ENCODE results near the gene THSD7A.

The THSD7A gene

GRCh38 chr7:11335947-11336346, 496.1 kb downstream of the THSD7A start:
- DNase-seq (ENCODE audit: low read depth), result no peak
- no peak for TF ChIP-seq CTCF (conservative IDR thresholded peaks at IDR 0.05; ENCODE audit: control insufficient read depth, insufficient read depth, low read depth, low read length)

GRCh38 chr7:11332865-11333228, 499.2 kb downstream of the THSD7A start:
- no peak overlapping the region for H3K4me3 ChIP-seq (ENCODE audit: control insufficient read depth, low read depth, low read length)
- no peak for DNase-seq (ENCODE audit: low read depth)
- no peak for TF ChIP-seq CTCF (conservative IDR thresholded peaks at IDR 0.05; ENCODE audit: control insufficient read depth, insufficient read depth, low read depth, low read length)

More at GRCh38 chr7:11335947-11336346, 496.1 kb downstream of the THSD7A start:
- H3K4me3 ChIP-seq (ENCODE audit: control insufficient read depth, low read depth, low read length), result no peak overlapping the region

- no peak for TF ChIP-seq CTCF (conservative IDR thresholded peaks at IDR 0.05; ENCODE audit: control insufficient read depth, insufficient read depth, low read depth, low read length)
- H3K4me3 ChIP-seq (ENCODE audit: control insufficient read depth, low read depth, low read length), result no peak overlapping the region
- DNase-seq (ENCODE audit: low read depth), result no peak
Observed at GRCh38 chr7:11332186-11332864, 499.7 kb downstream of the THSD7A start.

- DNase-seq (ENCODE audit: low read depth), result no peak
- no peak for TF ChIP-seq CTCF (conservative IDR thresholded peaks at IDR 0.05; ENCODE audit: control insufficient read depth, insufficient read depth, low read depth, low read length)
Observed at GRCh38 chr7:11331128-11332102, 500.6 kb downstream of the THSD7A start.

GRCh38 chr7:11330717-11331116, 501.3 kb downstream of the THSD7A start:
- no peak for DNase-seq (ENCODE audit: low read depth)
- no peak overlapping the region for H3K4me3 ChIP-seq (ENCODE audit: control insufficient read depth, low read depth, low read length)
- TF ChIP-seq CTCF (conservative IDR thresholded peaks at IDR 0.05; ENCODE audit: control insufficient read depth, insufficient read depth, low read depth, low read length), result no peak

More at GRCh38 chr7:11331128-11332102, 500.6 kb downstream of the THSD7A start:
- no peak overlapping the region for H3K4me3 ChIP-seq (ENCODE audit: control insufficient read depth, low read depth, low read length)

GRCh38 chr7:11330208-11330607, 501.8 kb downstream of the THSD7A start:
- no peak for DNase-seq (ENCODE audit: low read depth)
- H3K4me3 ChIP-seq (ENCODE audit: control insufficient read depth, low read depth, low read length), result no peak overlapping the region
- no peak for TF ChIP-seq CTCF (conservative IDR thresholded peaks at IDR 0.05; ENCODE audit: control insufficient read depth, insufficient read depth, low read depth, low read length)

All from fibroblast of mammary gland (primary cell).